PC-3 (cell line): ENCODE measurements around the gene ZNF292. TPM values are rescaled to one million over a fixed set of nuclear protein-coding genes. Genes with fewer than 3 reads are reported as not detected.
A peak's percentile ranks its signal among the peaks of the same experiment; 100 is the strongest.

Experiments
- ATAC-seq: fragments of 200-7000 bp; cut with Tn5 transposase; 2 replicates; pipeline ENCODE4 v1.9.1; 2020; ENCODE audit warnings: mild to moderate bottlenecking, moderate library complexity
- BruUV-seq: library from RNA; stranded (reverse); fragments of 400-500 nt; replicated peaks from 2 replicates; lab custom pipeline; 2021; lab: Mats Ljungman, UMichigan
- CTCF ChIA-PET: fragments of 300-600 bp; sonication (Branson Sonifier 250); formaldehyde crosslinking; loops from one replicate; lab custom pipeline; 2022; ENCODE audit warnings: antibody characterized with exemption; lab: Charles Lee
- POLR2A ChIA-PET: fragments of 300-600 bp; sonication (Branson Sonifier 250); formaldehyde crosslinking; loops from one replicate; lab custom pipeline; 2022; ENCODE audit warnings: antibody characterized with exemption; ENCODE audit not compliant: unreplicated experiment; lab: Charles Lee
- DNase-seq: peaks from one replicate; pipeline ENCODE4 v3.0.0-alpha.2; 2015
- H2AFZ ChIP-seq: fragments of 300-600 bp; sonication (generic); 2 replicates; pipeline ENCODE4 v1.6.0; 2016; ENCODE audit warnings: antibody characterized with exemption, low read length
- H3F3A ChIP-seq: fragments of 300-600 bp; sonication (generic); one replicate; pipeline ENCODE4 v1.6.0; 2017; ENCODE audit warnings: antibody characterized with exemption, low read length, control low read depth, mild to moderate bottlenecking; ENCODE audit not compliant: unreplicated experiment
- H3K27ac ChIP-seq: fragments of 300-600 bp; sonication (generic); 2 replicates; pipeline ENCODE4 v1.5.1; 2016; ENCODE audit warnings: mild to moderate bottlenecking, low read length
- H3K27me3 ChIP-seq: fragments of 300-600 bp; sonication (generic); 2 replicates; pipeline ENCODE4 v1.6.1; 2016; ENCODE audit warnings: low read length, mixed read lengths
- H3K36me3 ChIP-seq: fragments of 300-600 bp; sonication (generic); 2 replicates; pipeline ENCODE4 v1.6.1; 2016; ENCODE audit warnings: low read depth, mixed run types, low read length, mixed read lengths
- H3K4me1 ChIP-seq: fragments of 300-600 bp; sonication (generic); 2 replicates; pipeline ENCODE4 v1.5.1; 2016; ENCODE audit warnings: low read length; ENCODE audit not compliant: insufficient read depth
- H3K4me2 ChIP-seq: fragments of 300-600 bp; sonication (generic); 2 replicates; pipeline ENCODE4 v1.6.0; 2016; ENCODE audit warnings: low read length
- H3K4me3 ChIP-seq: fragments of 300-600 bp; sonication (generic); 2 replicates; pipeline ENCODE4 v1.5.1; 2016; ENCODE audit warnings: mild to moderate bottlenecking, low read length, mixed read lengths
- H3K79me2 ChIP-seq: fragments of 300-600 bp; sonication (generic); 2 replicates; pipeline ENCODE4 v1.6.1; 2017; ENCODE audit warnings: low read length, mixed read lengths
- H3K9ac ChIP-seq: fragments of 300-600 bp; sonication (generic); 2 replicates; pipeline ENCODE4 v1.6.0; 2016; ENCODE audit warnings: mild to moderate bottlenecking, low read length
- H3K9me2 ChIP-seq: fragments of 300-600 bp; sonication (generic); replicated peaks from 2 replicates; pipeline ENCODE4 v1.6.1; 2016; ENCODE audit warnings: mixed run types, low read length, mixed read lengths
- H3K9me3 ChIP-seq: fragments of 300-600 bp; sonication (generic); 2 replicates; pipeline ENCODE4 v1.6.1; 2016; ENCODE audit warnings: low read length, mixed read lengths
- H4K20me1 ChIP-seq: fragments of 300-600 bp; sonication (generic); 2 replicates; pipeline ENCODE4 v1.6.1; 2016; ENCODE audit warnings: low read length, mixed read lengths
- EZH2 ChIP-seq: fragments of 300-600 bp; sonication (generic); IDR thresholded peaks from one replicate; pipeline ENCODE4 v1.6.1; 2017; ENCODE audit warnings: antibody characterized with exemption, mild to moderate bottlenecking, low read length; ENCODE audit not compliant: unreplicated experiment
- EZH2phosphoT487 ChIP-seq: fragments of 300-600 bp; sonication (generic); IDR thresholded peaks from 2 replicates; pipeline ENCODE4 v1.6.1; 2018; ENCODE audit warnings: mild to moderate bottlenecking, antibody characterized with exemption, low read length, borderline replicate concordance
- intact Hi-C: fragments of 100-400 bp; cut with micrococcal nuclease; formaldehyde crosslinking; loops from 2 replicates; pipeline ENCODE4 v1.9.0; 2023
- total RNA-seq: library from RNA; depleted of rRNA; stranded (reverse); fragments of >200 nt; gene quantifications from 2 replicates; pipeline ENCODE4 v1.2.3, GENCODE V29; 2014
- TF ChIP-seq, protein P1 (sequence below): fragments of 300-600 bp; sonication (generic); conservative IDR thresholded peaks from 2 replicates; pipeline ENCODE4 v1.5.1; 2017; ENCODE audit warnings: antibody characterized with exemption, low read depth, mild to moderate bottlenecking, low read length

ZNF292 gene
- total RNA-seq, 1 experiment from 2014 or later: 8.9 TPM

DNA sequence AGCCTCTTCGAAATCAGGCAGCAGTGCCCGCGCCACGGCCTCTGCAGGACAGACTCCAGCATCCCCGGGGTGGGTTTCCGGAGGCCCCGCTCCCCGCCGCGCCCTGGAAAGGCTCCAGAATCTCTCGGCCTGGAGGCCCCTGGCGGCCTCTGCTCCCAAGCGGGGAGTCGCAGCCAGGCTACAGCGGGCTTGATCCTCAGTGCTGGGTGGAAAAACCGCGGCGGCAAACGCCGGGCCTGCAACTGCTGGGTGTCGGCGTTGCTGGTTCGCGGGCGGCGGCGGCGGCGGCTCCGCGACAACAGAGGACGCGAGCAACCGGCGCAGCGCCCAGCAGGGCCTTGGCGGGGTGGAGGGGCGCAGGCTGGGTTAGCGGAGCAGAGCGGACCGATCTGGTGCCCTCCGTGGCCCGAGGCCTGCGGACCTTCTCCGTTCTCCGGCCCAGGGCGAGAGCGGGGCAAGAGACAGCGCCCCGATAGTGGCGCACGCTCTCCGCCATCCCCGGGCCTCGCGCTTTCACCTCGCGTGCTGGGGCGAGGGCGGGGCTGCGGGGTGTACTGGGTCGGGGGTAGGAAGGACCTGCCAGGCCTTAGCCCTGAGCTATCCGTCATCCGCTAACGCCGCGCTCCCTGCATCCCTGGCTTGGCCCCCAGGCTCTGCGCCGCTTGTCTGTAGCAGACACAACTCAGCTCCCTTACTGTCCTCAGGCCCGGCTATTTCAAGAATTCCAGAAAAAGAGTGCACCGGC, 3.4 kb upstream of the ZNF292 start:
- ATAC-seq (peak; percentile 5; the same call in 1 of the 2 replicates), DNase-seq (peak; percentile 12)
- ChIA-PET POLR2A (no interaction called here), CTCF (no interaction called here)
- Histone ChIP-seq H3K9me2 (no peaks in the 10 kb centered on the region), H3K27ac (no peak overlapping the region), H4K20me1 (peaks cover 9% of the 10 kb centered on the region), H3K36me3 (no peaks in the 10 kb centered on the region), H3K79me2 (peaks cover 33% of the 10 kb centered on the region), H2AFZ (peak overlapping the region; percentile 90), H3K9ac (peak overlapping the region; percentile 54), H3K9me3 (no peaks in the 10 kb centered on the region), H3K4me1 (peaks cover 11% of the 10 kb centered on the region), H3K4me2 (peak overlapping the region; percentile 81), H3K4me3 (peak overlapping the region; percentile 62), H3K27me3 (no peaks in the 10 kb centered on the region), H3F3A (no peaks in the 10 kb centered on the region)
- TF ChIP-seq EZH2phosphoT487 (no peak), EZH2 (no peak)
- TF ChIP-seq, protein P1, sequence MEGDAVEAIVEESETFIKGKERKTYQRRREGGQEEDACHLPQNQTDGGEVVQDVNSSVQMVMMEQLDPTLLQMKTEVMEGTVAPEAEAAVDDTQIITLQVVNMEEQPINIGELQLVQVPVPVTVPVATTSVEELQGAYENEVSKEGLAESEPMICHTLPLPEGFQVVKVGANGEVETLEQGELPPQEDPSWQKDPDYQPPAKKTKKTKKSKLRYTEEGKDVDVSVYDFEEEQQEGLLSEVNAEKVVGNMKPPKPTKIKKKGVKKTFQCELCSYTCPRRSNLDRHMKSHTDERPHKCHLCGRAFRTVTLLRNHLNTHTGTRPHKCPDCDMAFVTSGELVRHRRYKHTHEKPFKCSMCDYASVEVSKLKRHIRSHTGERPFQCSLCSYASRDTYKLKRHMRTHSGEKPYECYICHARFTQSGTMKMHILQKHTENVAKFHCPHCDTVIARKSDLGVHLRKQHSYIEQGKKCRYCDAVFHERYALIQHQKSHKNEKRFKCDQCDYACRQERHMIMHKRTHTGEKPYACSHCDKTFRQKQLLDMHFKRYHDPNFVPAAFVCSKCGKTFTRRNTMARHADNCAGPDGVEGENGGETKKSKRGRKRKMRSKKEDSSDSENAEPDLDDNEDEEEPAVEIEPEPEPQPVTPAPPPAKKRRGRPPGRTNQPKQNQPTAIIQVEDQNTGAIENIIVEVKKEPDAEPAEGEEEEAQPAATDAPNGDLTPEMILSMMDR: no peak
- intact Hi-C loops: no loop called here
- no TSS peak for BruUV-seq

DNA sequence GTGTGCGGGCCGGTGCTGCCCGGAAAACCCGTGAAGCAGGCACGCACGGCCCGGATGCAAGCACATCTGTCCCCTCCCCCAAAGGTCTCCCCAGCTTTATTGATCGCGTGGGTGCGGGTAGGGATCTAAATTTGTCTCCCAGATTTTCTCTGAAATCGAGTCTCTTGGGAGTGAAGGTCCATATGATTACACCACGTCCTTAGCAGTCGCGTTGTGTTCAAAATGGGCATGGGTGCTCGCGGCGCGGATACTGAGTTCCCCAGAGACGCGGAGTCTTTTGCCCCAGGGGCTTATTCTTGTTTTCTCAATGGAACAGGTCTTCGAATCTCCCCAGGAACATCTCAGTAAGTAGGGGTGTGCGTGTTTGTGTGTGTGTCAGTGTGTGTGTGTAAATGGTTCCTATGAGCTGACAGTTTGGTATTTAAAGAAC, 2.8 kb upstream of the ZNF292 start:
- TF ChIP-seq EZH2phosphoT487: no peak
- TF ChIP-seq, protein P1: no peak
- TF ChIP-seq EZH2: no peak
- DNase-seq: no peak
- H3K4me1 ChIP-seq: peaks cover 14% of the 10 kb centered on the region
- no peak overlapping the region for H3K27ac ChIP-seq
- no TSS peak for BruUV-seq
- H3K9me2 ChIP-seq: no peaks in the 10 kb centered on the region
- H3K9me3 ChIP-seq: no peaks in the 10 kb centered on the region
- H3K4me3 ChIP-seq: no peak overlapping the region
- no peak overlapping the region for H2AFZ ChIP-seq
- peaks cover 39% of the 10 kb centered on the region for H3K79me2 ChIP-seq
- no peaks in the 10 kb centered on the region for H3K36me3 ChIP-seq
- intact Hi-C loops: no loop called here
- H3F3A ChIP-seq: no peaks in the 10 kb centered on the region
- no peak for ATAC-seq
- H3K9ac ChIP-seq: no peak overlapping the region
- H4K20me1 ChIP-seq: peaks cover 14% of the 10 kb centered on the region
- H3K4me2 ChIP-seq: no peak overlapping the region
- ChIA-PET CTCF (no interaction called here), POLR2A (no interaction called here)
- H3K27me3 ChIP-seq: no peaks in the 10 kb centered on the region

DNA sequence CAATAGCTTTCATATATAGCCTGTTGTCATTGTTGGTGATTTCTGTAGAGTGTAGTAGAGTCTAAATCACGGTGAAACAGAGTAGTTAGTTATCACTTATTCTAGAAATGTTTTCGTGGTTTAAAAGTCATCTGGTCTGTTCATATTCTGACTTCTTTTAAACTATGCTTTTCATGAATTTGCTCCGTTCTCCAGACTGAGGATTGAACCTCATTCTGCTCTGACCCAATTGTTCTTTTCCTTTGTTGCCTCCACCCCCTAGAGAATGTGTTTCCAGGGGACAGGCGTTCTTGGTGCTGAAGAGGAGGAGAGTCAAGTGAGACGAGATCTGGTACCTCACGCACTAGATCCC, 748 bp upstream of the ZNF292 start:
- DNase-seq (no peak), ATAC-seq (no peak)
- BruUV-seq: TSS peak; percentile 72
- Histone ChIP-seq H4K20me1 (peaks cover 24% of the 10 kb centered on the region), H3K79me2 (peaks cover 60% of the 10 kb centered on the region), H3K36me3 (peaks cover 2% of the 10 kb centered on the region; the same call in 1 of the 2 replicates), H3K9me3 (no peaks in the 10 kb centered on the region), H3K9me2 (no peaks in the 10 kb centered on the region), H2AFZ (peak overlapping the region; percentile 97), H3K4me1 (peaks cover 14% of the 10 kb centered on the region), H3K4me3 (peak overlapping the region; percentile 90), H3F3A (no peaks in the 10 kb centered on the region), H3K27me3 (no peaks in the 10 kb centered on the region), H3K9ac (peak overlapping the region; percentile 76), H3K27ac (peak overlapping the region; percentile 74), H3K4me2 (peak overlapping the region; percentile 87)
- intact Hi-C loops: no loop called here
- CTCF ChIA-PET: no interaction called here
- TF ChIP-seq EZH2phosphoT487: no peak
- TF ChIP-seq, protein P1: no peak
- no peak for TF ChIP-seq EZH2
- POLR2A ChIA-PET: no interaction called here
